ENCODE data around the gene KCNAB1.

KCNAB1 gene

GRCh38 chr3:156371701-156372100 is 251.3 kb downstream of the KCNAB1 start:
- Histone ChIP-seq H3K4me1 (ENCODE audit: control insufficient read depth, insufficient read depth, low read length) (peaks cover 15% of the 10 kb centered on the region), H3K27me3 (ENCODE audit: control insufficient read depth, insufficient read depth, low read length) (no peaks in the 10 kb centered on the region), H3K36me3 (ENCODE audit: control insufficient read depth, insufficient read depth, low read length) (no peaks in the 10 kb centered on the region), H3K4me3 (ENCODE audit: low read depth, low read length) (no peak overlapping the region), H3K9me3 (ENCODE audit: control insufficient read depth, insufficient read depth, low read length) (no peaks in the 10 kb centered on the region), H3K9ac (ENCODE audit: low read depth, low read length) (no peak overlapping the region)

- Histone ChIP-seq H3K4me3 (ENCODE audit: low read depth, low read length) (no peak overlapping the region), H3K36me3 (ENCODE audit: control insufficient read depth, insufficient read depth, low read length) (no peaks in the 10 kb centered on the region), H3K9ac (ENCODE audit: low read depth, low read length) (no peak overlapping the region), H3K9me3 (ENCODE audit: control insufficient read depth, insufficient read depth, low read length) (no peaks in the 10 kb centered on the region), H3K4me1 (ENCODE audit: control insufficient read depth, insufficient read depth, low read length) (peaks cover 15% of the 10 kb centered on the region), H3K27me3 (ENCODE audit: control insufficient read depth, insufficient read depth, low read length) (no peaks in the 10 kb centered on the region)
These were observed 252.7 kb downstream of the KCNAB1 start for GRCh38 chr3:156373095-156373494.

GRCh38 chr3:156373654-156374053 is 253.3 kb downstream of the KCNAB1 start:
- Histone ChIP-seq H3K36me3 (ENCODE audit: control insufficient read depth, insufficient read depth, low read length) (no peaks in the 10 kb centered on the region), H3K4me1 (ENCODE audit: control insufficient read depth, insufficient read depth, low read length) (peaks cover 15% of the 10 kb centered on the region), H3K9ac (ENCODE audit: low read depth, low read length) (no peak overlapping the region), H3K27me3 (ENCODE audit: control insufficient read depth, insufficient read depth, low read length) (no peaks in the 10 kb centered on the region), H3K9me3 (ENCODE audit: control insufficient read depth, insufficient read depth, low read length) (no peaks in the 10 kb centered on the region), H3K4me3 (ENCODE audit: low read depth, low read length) (no peak overlapping the region)

GRCh38 chr3:156376199-156376598 is 255.8 kb downstream of the KCNAB1 start:
- no peaks in the 10 kb centered on the region for H3K27me3 ChIP-seq (ENCODE audit: control insufficient read depth, insufficient read depth, low read length)
- no peak overlapping the region for H3K9ac ChIP-seq (ENCODE audit: low read depth, low read length)
- no peaks in the 10 kb centered on the region for H3K9me3 ChIP-seq (ENCODE audit: control insufficient read depth, insufficient read depth, low read length)
- peaks cover 15% of the 10 kb centered on the region for H3K4me1 ChIP-seq (ENCODE audit: control insufficient read depth, insufficient read depth, low read length)
- no peaks in the 10 kb centered on the region for H3K36me3 ChIP-seq (ENCODE audit: control insufficient read depth, insufficient read depth, low read length)
- H3K4me3 ChIP-seq (ENCODE audit: low read depth, low read length), result no peak overlapping the region

GRCh38 chr3:156377266-156377665 is 256.9 kb downstream of the KCNAB1 start:
- Histone ChIP-seq H3K9me3 (ENCODE audit: control insufficient read depth, insufficient read depth, low read length) (no peaks in the 10 kb centered on the region), H3K9ac (ENCODE audit: low read depth, low read length) (no peak overlapping the region), H3K4me1 (ENCODE audit: control insufficient read depth, insufficient read depth, low read length) (peaks cover 15% of the 10 kb centered on the region), H3K36me3 (ENCODE audit: control insufficient read depth, insufficient read depth, low read length) (no peaks in the 10 kb centered on the region), H3K4me3 (ENCODE audit: low read depth, low read length) (no peak overlapping the region), H3K27me3 (ENCODE audit: control insufficient read depth, insufficient read depth, low read length) (no peaks in the 10 kb centered on the region)

- no peaks in the 10 kb centered on the region for H3K36me3 ChIP-seq (ENCODE audit: control insufficient read depth, insufficient read depth, low read length)
- H3K4me3 ChIP-seq (ENCODE audit: low read depth, low read length), result no peak overlapping the region
- peaks cover 12% of the 10 kb centered on the region for H3K4me1 ChIP-seq (ENCODE audit: control insufficient read depth, insufficient read depth, low read length)
- no peaks in the 10 kb centered on the region for H3K9me3 ChIP-seq (ENCODE audit: control insufficient read depth, insufficient read depth, low read length)
- H3K9ac ChIP-seq (ENCODE audit: low read depth, low read length), result no peak overlapping the region
- no peaks in the 10 kb centered on the region for H3K27me3 ChIP-seq (ENCODE audit: control insufficient read depth, insufficient read depth, low read length)
These were observed 257.3 kb downstream of the KCNAB1 start for GRCh38 chr3:156377718-156378117.

GRCh38 chr3:156378871-156379270 is 258.5 kb downstream of the KCNAB1 start:
- H3K9ac ChIP-seq (ENCODE audit: low read depth, low read length), result no peak overlapping the region
- H3K36me3 ChIP-seq (ENCODE audit: control insufficient read depth, insufficient read depth, low read length), result no peaks in the 10 kb centered on the region
- no peaks in the 10 kb centered on the region for H3K27me3 ChIP-seq (ENCODE audit: control insufficient read depth, insufficient read depth, low read length)
- no peak overlapping the region for H3K4me3 ChIP-seq (ENCODE audit: low read depth, low read length)
- H3K4me1 ChIP-seq (ENCODE audit: control insufficient read depth, insufficient read depth, low read length), result peaks cover 4% of the 10 kb centered on the region
- H3K9me3 ChIP-seq (ENCODE audit: control insufficient read depth, insufficient read depth, low read length), result no peaks in the 10 kb centered on the region

GRCh38 chr3:156379327-156379726 is 258.9 kb downstream of the KCNAB1 start:
- Histone ChIP-seq H3K27me3 (ENCODE audit: control insufficient read depth, insufficient read depth, low read length) (no peaks in the 10 kb centered on the region), H3K4me1 (ENCODE audit: control insufficient read depth, insufficient read depth, low read length) (no peaks in the 10 kb centered on the region), H3K4me3 (ENCODE audit: low read depth, low read length) (no peak overlapping the region), H3K36me3 (ENCODE audit: control insufficient read depth, insufficient read depth, low read length) (no peaks in the 10 kb centered on the region), H3K9ac (ENCODE audit: low read depth, low read length) (no peak overlapping the region), H3K9me3 (ENCODE audit: control insufficient read depth, insufficient read depth, low read length) (no peaks in the 10 kb centered on the region)

GRCh38 chr3:156381253-156381652 is 260.9 kb downstream of the KCNAB1 start:
- Histone ChIP-seq H3K36me3 (ENCODE audit: control insufficient read depth, insufficient read depth, low read length) (no peaks in the 10 kb centered on the region), H3K4me3 (ENCODE audit: low read depth, low read length) (no peak overlapping the region), H3K9me3 (ENCODE audit: control insufficient read depth, insufficient read depth, low read length) (no peaks in the 10 kb centered on the region), H3K9ac (ENCODE audit: low read depth, low read length) (no peak overlapping the region), H3K4me1 (ENCODE audit: control insufficient read depth, insufficient read depth, low read length) (no peaks in the 10 kb centered on the region), H3K27me3 (ENCODE audit: control insufficient read depth, insufficient read depth, low read length) (no peaks in the 10 kb centered on the region)

GRCh38 chr3:156382458-156383346 is 262.3 kb downstream of the KCNAB1 start:
- Histone ChIP-seq H3K36me3 (ENCODE audit: control insufficient read depth, insufficient read depth, low read length) (no peaks in the 10 kb centered on the region), H3K27me3 (ENCODE audit: control insufficient read depth, insufficient read depth, low read length) (no peaks in the 10 kb centered on the region), H3K9me3 (ENCODE audit: control insufficient read depth, insufficient read depth, low read length) (no peaks in the 10 kb centered on the region), H3K4me3 (ENCODE audit: low read depth, low read length) (no peak overlapping the region), H3K4me1 (ENCODE audit: control insufficient read depth, insufficient read depth, low read length) (no peaks in the 10 kb centered on the region), H3K9ac (ENCODE audit: low read depth, low read length) (no peak overlapping the region)

- Histone ChIP-seq H3K4me1 (ENCODE audit: control insufficient read depth, insufficient read depth, low read length) (no peaks in the 10 kb centered on the region), H3K9me3 (ENCODE audit: control insufficient read depth, insufficient read depth, low read length) (no peaks in the 10 kb centered on the region), H3K9ac (ENCODE audit: low read depth, low read length) (no peak overlapping the region), H3K27me3 (ENCODE audit: control insufficient read depth, insufficient read depth, low read length) (no peaks in the 10 kb centered on the region), H3K4me3 (ENCODE audit: low read depth, low read length) (no peak overlapping the region), H3K36me3 (ENCODE audit: control insufficient read depth, insufficient read depth, low read length) (no peaks in the 10 kb centered on the region)
These were observed 263.2 kb downstream of the KCNAB1 start for GRCh38 chr3:156383441-156384025.
